GM23338 (cell line): ENCODE data around the gene UTS2R.

Source experiments
- CTCF ChIP-seq, 2 experiments: fragments of 200-600 bp in 1 of 2; sonication (generic) in 1 of 2; conservative IDR thresholded peaks; 2 replicates each; pipeline versions ENCODE4 v1.5.1 to v1.6.1; 2016 to 2017; ENCODE audit warnings: antibody characterized with exemption in 2 of 2, low read depth in 2 of 2, mild to moderate bottlenecking in 2 of 2, moderate library complexity in 1 of 2
- EZH2 ChIP-seq: fragments of 200-600 bp; sonication (generic); IDR thresholded peaks from one replicate; pipeline ENCODE4 v1.8.0; 2017; ENCODE audit warnings: antibody characterized with exemption, mild to moderate bottlenecking, low read depth; ENCODE audit not compliant: unreplicated experiment
- POLR2AphosphoS5 ChIP-seq: IDR thresholded peaks from 2 replicates; pipeline ENCODE4 v1.6.1; 2016; ENCODE audit warnings: antibody characterized with exemption, low read depth

GRCh38 chr17:82374626-82375331 is 3.2 kb downstream of the UTS2R start:
- no peak for TF ChIP-seq POLR2AphosphoS5
- no peak for TF ChIP-seq CTCF (conservative IDR thresholded peaks at IDR 0.05; ENCODE audit: low read depth in 2 of 2)
- TF ChIP-seq EZH2, result no peak
